GM20431 (cell line): Measurements from ENCODE around the gene MNAT1.
"Not testable (repeated sequence)": the region's sequence is repeated elsewhere in the genome, so short reads cannot be mapped to it uniquely, and the experiment has no call there.

Experiments
- in situ Hi-C: fragments of 300-500 bp; cut with MseI, MboI; formaldehyde crosslinking; loops from one replicate; pipeline ENCODE4 v1.15.0; 2020; ENCODE audit warnings: low sequenced_read_pairs; ENCODE audit not compliant: unreplicated experiment

MNAT1 gene

GRCh38 chr14:60735416-60735815 is 855 bp downstream of the MNAT1 start:
- in situ Hi-C loops, result no loop called here

- in situ Hi-C loops, result no loop called here
Measured at GRCh38 chr14:60736494-60736893, 1.9 kb downstream of the MNAT1 start.

- in situ Hi-C loops, result no loop called here
Measured at GRCh38 chr14:60738843-60739508, 4.4 kb downstream of the MNAT1 start.

DNA sequence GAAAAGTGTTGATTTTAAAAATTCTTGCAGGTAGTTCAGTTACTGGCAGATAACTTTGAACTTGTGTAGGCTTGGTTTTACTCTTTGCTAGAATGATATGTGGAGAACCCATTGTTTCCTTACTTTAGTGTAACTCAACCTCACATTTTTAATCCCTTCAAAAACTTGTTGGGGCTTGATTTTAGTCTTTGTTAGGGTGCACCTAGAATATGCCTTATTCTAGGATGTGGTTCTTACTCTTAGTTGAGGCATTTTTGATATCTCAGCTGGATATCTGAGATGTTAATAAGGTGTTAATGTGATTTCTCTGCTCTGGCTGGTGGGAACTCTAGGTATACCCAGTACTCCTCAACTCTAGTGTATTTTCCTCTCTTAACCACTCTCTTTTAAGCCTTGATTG is 10.0 kb downstream of the MNAT1 start:
- in situ Hi-C loops, result no loop called here

DNA sequence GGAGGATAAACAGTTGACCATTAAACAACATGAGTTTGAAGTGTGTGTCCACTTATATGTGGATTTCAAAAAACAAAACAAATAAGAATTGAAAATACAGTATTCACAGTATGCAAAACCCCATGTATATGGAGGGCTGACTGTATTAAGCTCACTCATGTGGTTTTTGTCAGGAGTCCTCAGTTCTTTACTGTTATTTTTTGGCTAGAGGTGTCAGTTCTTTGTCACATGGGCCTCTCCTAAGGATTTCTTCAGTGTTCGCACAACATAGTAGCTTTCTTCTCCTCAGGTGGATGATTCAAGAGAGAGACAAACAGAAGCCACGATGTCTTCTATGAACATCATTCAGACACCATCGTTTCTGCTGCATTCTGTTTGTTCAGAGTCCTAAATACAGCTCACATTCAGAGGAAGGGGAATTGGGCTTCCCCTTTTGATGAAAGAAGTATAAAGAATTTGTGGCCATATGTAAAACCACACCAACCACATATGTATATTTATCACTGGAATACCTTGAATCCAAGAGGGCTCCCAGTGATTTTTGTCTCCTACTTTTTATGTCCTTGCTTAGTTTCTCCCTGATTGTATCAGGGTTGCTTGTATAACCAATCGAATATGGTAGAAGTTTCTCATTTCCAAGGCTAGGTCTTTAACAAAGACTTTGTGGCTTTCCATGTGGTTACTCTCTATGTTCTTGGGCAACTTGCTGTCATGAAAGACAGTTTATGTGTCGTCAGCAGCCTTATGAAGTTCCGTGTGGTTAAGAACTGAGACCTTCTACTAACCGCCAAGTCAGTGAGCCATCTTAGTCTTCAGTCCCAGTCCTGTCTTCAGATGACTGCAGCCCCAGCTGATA is 18.9 kb downstream of the MNAT1 start:
- in situ Hi-C loops, result no loop called here

DNA sequence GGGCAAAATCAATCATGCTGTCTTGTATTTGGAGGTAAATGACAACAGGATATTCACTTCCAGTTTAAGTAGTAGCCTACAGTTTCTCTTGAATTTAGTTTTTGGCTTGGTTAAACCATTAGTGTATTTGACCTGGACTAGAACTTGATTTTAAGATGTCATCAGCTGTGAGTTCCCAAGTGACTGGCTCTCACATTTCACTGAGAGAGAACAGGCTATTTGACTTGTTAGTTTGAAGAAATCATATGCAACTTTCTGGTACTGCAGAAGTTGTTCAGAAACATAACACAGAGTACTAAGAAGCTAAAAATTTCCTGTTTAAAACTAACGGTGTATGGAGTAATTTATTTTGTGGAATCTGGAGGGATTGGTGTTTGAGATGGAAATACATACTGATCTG is 22.3 kb downstream of the MNAT1 start:
- in situ Hi-C loops, result no loop called here

DNA sequence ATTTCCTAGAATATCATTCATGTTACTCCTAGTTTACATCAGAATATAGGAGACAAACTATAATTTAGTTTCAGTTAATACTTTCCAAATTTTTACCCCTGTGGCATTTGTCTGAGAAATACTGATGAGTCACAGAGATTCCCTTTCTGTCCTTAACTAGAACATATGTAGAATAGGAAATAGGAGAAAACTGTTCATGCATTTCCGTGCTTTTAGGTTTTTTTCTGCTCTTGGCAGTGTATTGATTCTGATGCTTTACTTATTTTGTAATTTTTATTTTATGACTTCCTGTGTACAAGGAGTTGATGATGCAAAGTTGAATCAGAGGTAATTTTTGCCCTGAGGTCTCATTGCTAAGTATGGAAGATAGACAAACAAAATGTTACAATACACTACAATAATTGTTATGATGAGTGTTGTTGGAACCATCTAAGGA is 23.0 kb downstream of the MNAT1 start:
- in situ Hi-C loops, result no loop called here

GRCh38 chr14:60758885-60759284 is 24.3 kb downstream of the MNAT1 start:
- in situ Hi-C loops, result no loop called here

GRCh38 chr14:60760209-60760608 is 25.6 kb downstream of the MNAT1 start:
- in situ Hi-C loops, result no loop called here

- in situ Hi-C loops, result no loop called here
Measured at GRCh38 chr14:60760644-60761364, 26.2 kb downstream of the MNAT1 start.

DNA sequence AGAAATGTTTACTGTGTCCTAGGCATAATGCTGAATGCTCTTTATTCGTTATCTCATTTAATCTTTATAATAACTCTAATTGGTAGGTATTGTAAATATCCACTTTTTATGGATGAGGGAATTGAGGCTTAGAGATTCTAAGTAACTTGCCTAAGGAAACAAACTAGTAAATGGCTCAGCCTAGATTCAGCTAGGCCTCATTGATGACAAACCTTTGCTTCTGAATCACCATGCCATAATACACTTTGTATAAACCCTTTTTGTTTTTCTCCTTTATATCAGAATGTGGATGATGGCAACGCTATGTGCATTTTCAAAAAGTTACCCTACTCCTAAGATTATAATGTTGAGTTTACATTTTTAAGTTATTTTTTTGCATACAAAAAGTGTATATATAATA is 34.0 kb downstream of the MNAT1 start:
- in situ Hi-C loops, result no loop called here

DNA sequence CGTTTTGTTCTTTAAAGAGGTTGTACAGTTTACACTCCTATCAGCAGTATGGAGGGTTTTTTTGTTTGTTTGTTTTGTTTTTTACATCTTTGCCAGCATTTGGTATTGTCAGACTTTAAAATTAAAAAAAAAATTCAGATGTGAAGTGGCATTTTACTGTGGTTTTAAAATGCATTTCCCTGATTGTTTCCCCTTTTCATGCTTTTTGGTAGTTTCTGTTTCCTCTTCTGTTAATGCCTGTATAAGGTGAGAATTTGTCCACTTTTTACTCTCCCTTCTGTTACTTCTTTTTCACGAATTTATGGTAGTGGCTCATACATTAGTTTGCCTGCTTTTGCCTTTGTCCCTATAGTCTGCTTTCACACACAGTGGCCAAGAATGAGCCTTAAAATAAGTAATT is 36.6 kb downstream of the MNAT1 start:
- in situ Hi-C loops, result no loop called here

GRCh38 chr14:60773558-60773957 is 39.0 kb downstream of the MNAT1 start:
- in situ Hi-C loops, result no loop called here

- in situ Hi-C loops, result no loop called here
Measured at GRCh38 chr14:60775296-60775695, 40.7 kb downstream of the MNAT1 start.

GRCh38 chr14:60777856-60778578 is 43.5 kb downstream of the MNAT1 start:
- in situ Hi-C loops, result no loop called here

- in situ Hi-C loops, result not testable (repeated sequence)
Measured at GRCh38 chr14:60779745-60780514, 45.4 kb downstream of the MNAT1 start.

- in situ Hi-C loops, result not testable (repeated sequence)
Measured at GRCh38 chr14:60780558-60780957, 46.0 kb downstream of the MNAT1 start.

GRCh38 chr14:60786905-60787304 is 52.3 kb downstream of the MNAT1 start:
- in situ Hi-C loops, result no loop called here

DNA sequence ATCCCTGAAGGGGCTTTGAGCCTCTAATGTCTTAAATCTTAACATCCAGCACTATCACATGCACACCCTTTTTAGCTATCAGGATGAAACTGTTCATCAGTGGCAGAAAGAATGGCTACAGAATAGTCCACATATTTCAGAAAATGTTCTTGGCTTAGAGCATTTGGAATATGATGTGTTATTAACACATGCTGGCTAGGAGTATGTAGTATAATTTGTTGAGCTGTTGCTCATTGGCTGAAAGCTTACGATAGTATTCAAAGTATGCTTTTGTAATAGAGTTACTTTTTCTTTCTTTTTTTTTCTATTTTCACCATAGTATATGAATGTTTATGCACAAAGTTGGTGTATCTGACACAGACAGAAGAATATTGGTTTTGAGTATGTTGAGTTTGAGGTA is 55.1 kb downstream of the MNAT1 start:
- in situ Hi-C loops, result no loop called here

DNA sequence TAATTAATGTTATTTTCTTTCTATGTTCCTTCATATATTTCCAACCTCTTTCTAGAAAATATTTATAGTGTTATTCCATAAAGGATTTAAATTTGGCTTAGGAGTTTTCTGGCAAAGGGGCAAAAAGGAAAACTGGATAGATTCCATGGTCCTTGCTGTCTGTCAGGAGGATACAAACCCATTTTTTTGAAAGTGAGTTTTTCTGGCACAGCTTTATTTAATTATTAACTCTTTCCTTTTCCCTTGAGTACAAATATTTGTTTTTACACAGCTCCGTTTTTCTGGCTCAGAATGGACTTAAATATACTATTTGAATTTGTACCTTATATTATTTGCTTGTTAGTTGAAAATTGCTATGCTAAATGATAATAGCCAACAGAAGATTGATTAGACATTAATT is 56.3 kb downstream of the MNAT1 start:
- in situ Hi-C loops, result no loop called here
